Measurements from ENCODE around the gene SLC37A4.

Gene SLC37A4

GRCh38 chr11:119051440-119052162, 20.9 kb upstream of the SLC37A4 start:
- TF ChIP-seq CTCF (conservative IDR thresholded peaks at IDR 0.05; ENCODE audit: low read depth, low read length) = no peak
- DNase-seq (ENCODE audit: low read depth) = no peak
- H3K4me3 ChIP-seq (ENCODE audit: low read length) = no peak overlapping the region

- H3K4me3 ChIP-seq (ENCODE audit: low read length) = no peak overlapping the region
- no peak for TF ChIP-seq CTCF (conservative IDR thresholded peaks at IDR 0.05; ENCODE audit: low read depth, low read length)
These were observed 18.4 kb upstream of the SLC37A4 start for GRCh38 chr11:119049081-119049480.

GRCh38 chr11:119048644-119049043, 18.0 kb upstream of the SLC37A4 start:
- TF ChIP-seq CTCF (conservative IDR thresholded peaks at IDR 0.05; ENCODE audit: low read depth, low read length) = no peak
- no peak for DNase-seq (ENCODE audit: low read depth)
- no peak overlapping the region for H3K4me3 ChIP-seq (ENCODE audit: low read length)

More at GRCh38 chr11:119049081-119049480, 18.4 kb upstream of the SLC37A4 start:
- DNase-seq (ENCODE audit: low read depth) = no peak

GRCh38 chr11:119047205-119047604, 16.5 kb upstream of the SLC37A4 start:
- DNase-seq (ENCODE audit: low read depth) = no peak
- no peak for TF ChIP-seq CTCF (conservative IDR thresholded peaks at IDR 0.05; ENCODE audit: low read depth, low read length)
- H3K4me3 ChIP-seq (ENCODE audit: low read length) = no peak overlapping the region

- DNase-seq (ENCODE audit: low read depth) = no peak
- TF ChIP-seq CTCF (conservative IDR thresholded peaks at IDR 0.05; ENCODE audit: low read depth, low read length) = no peak
- no peak overlapping the region for H3K4me3 ChIP-seq (ENCODE audit: low read length)
These were observed 15.8 kb upstream of the SLC37A4 start for GRCh38 chr11:119046489-119046888.

- TF ChIP-seq CTCF (conservative IDR thresholded peaks at IDR 0.05; ENCODE audit: low read depth, low read length) = peak; percentile 32
- DNase-seq (ENCODE audit: low read depth) = no peak
- no peak overlapping the region for H3K4me3 ChIP-seq (ENCODE audit: low read length)
These were observed 14.0 kb upstream of the SLC37A4 start for GRCh38 chr11:119044708-119045107.

- DNase-seq (ENCODE audit: low read depth) = no peak
- no peak for TF ChIP-seq CTCF (conservative IDR thresholded peaks at IDR 0.05; ENCODE audit: low read depth, low read length)
- no peak overlapping the region for H3K4me3 ChIP-seq (ENCODE audit: low read length)
These were observed 12.2 kb upstream of the SLC37A4 start for GRCh38 chr11:119042927-119043326.
